ENCODE data around the gene STAT4.
A peak's percentile ranks its signal among the peaks of the same experiment; 100 is the strongest.

STAT4 gene

GRCh38 chr2:191039616-191040015 lies 111.2 kb downstream of the STAT4 start:
- no peak for DNase-seq

GRCh38 chr2:191038741-191039140 lies 112.1 kb downstream of the STAT4 start:
- DNase-seq, result no peak

GRCh38 chr2:191038241-191038725 lies 112.5 kb downstream of the STAT4 start:
- DNase-seq, result peak; percentile 87

GRCh38 chr2:191037351-191037750 lies 113.4 kb downstream of the STAT4 start:
- no peak for DNase-seq

GRCh38 chr2:191036363-191036762 lies 114.4 kb downstream of the STAT4 start:
- no peak for DNase-seq

GRCh38 chr2:191032588-191033429 lies 118.0 kb downstream of the STAT4 start:
- DNase-seq, result no peak

GRCh38 chr2:191031256-191031655 lies 119.5 kb downstream of the STAT4 start:
- no peak for DNase-seq

GRCh38 chr2:191030521-191031154 lies 120.2 kb downstream of the STAT4 start:
- peak; percentile 41 for DNase-seq

- DNase-seq, result no peak
Observed at GRCh38 chr2:191029280-191029950, 121.4 kb downstream of the STAT4 start.

- DNase-seq, result no peak
Observed at GRCh38 chr2:191026377-191026776, 124.4 kb downstream of the STAT4 start.

- DNase-seq, result no peak
Observed at GRCh38 chr2:191025135-191025534, 125.7 kb downstream of the STAT4 start.

- DNase-seq, result no peak
Observed at GRCh38 chr2:191023235-191023679, 127.5 kb downstream of the STAT4 start.

GRCh38 chr2:191020742-191021381 lies 129.9 kb downstream of the STAT4 start:
- peak; percentile 90 for DNase-seq

- peak; percentile 97 for DNase-seq
Observed at GRCh38 chr2:191020221-191020741, 130.5 kb downstream of the STAT4 start.

- DNase-seq, result no peak
Observed at GRCh38 chr2:191019376-191019775, 131.4 kb downstream of the STAT4 start.

GRCh38 chr2:191018643-191019119 lies 132.1 kb downstream of the STAT4 start:
- DNase-seq, result no peak

GRCh38 chr2:191018048-191018447 lies 132.7 kb downstream of the STAT4 start:
- DNase-seq, result no peak

GRCh38 chr2:191015831-191016230 lies 135.0 kb downstream of the STAT4 start:
- no peak for DNase-seq

- no peak for DNase-seq
Observed at GRCh38 chr2:191015239-191015638, 135.6 kb downstream of the STAT4 start.

- DNase-seq, result no peak
Observed at GRCh38 chr2:191014653-191015020, 136.2 kb downstream of the STAT4 start.

GRCh38 chr2:191013932-191014652 lies 136.7 kb downstream of the STAT4 start, which contains the start of gene STAT1:
Gene STAT1, minus strand, starts transcription at chr2:191014171. Its CDS starts 4,168 bp downstream, at chr2:191010003.
- DNase-seq, result peak; percentile 91

- DNase-seq, result no peak
Observed at GRCh38 chr2:191013682-191013931, 137.2 kb downstream of the STAT4 start.

Data from HCEC 1CT (cell line).